Measurements from ENCODE around the gene EXOC4.

EXOC4 gene

DNA sequence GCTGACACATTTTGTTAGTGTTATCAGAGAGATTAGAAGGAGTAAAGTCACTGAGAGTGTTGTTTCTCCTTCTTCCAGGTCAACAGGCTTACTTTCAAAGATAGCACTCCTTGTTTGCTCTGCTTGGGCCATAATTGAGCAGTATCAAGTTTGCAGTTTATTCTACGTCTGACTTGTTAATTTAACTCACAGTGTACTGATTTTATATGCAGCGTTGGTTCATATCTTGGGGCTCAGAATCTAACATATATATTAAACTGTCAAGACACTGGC is 430.2 kb downstream of the EXOC4 start:
- Histone ChIP-seq H3K9me2 (ENCODE audit: low read depth, low read length) (no peaks in the 10 kb centered on the region), H3K4me1 (ENCODE audit: insufficient read depth, low read length, severe bottlenecking) (no peaks in the 10 kb centered on the region), H3K27me3 (ENCODE audit: insufficient read depth, low read length) (no peaks in the 10 kb centered on the region), H3K9me3 (ENCODE audit: low read length) (no peaks in the 10 kb centered on the region), H2AFZ (ENCODE audit: low read length) (no peak overlapping the region), H3K4me2 (ENCODE audit: low read length) (no peak overlapping the region), H3K27ac (ENCODE audit: low read depth, low read length, poor library complexity, severe bottlenecking) (no peak overlapping the region), H3K4me3 (ENCODE audit: low read depth, low read length, poor library complexity, severe bottlenecking) (no peak overlapping the region), H3K36me3 (ENCODE audit: insufficient read depth, low read length) (no peaks in the 10 kb centered on the region), H4K20me1 (ENCODE audit: insufficient read depth, low read length) (no peaks in the 10 kb centered on the region), H3K79me2 (ENCODE audit: insufficient read depth, low read length) (no peaks in the 10 kb centered on the region), H3K9ac (ENCODE audit: low read length) (no peak overlapping the region), H3F3A (ENCODE audit: insufficient read depth, low read length) (no peaks in the 10 kb centered on the region)
- no peak for TF ChIP-seq EZH2 (IDR thresholded peaks at IDR 0.05; ENCODE audit: borderline replicate concordance, low read length)
- TF ChIP-seq CTCF (IDR thresholded peaks at IDR 0.05; ENCODE audit: low read length), result no peak

DNA sequence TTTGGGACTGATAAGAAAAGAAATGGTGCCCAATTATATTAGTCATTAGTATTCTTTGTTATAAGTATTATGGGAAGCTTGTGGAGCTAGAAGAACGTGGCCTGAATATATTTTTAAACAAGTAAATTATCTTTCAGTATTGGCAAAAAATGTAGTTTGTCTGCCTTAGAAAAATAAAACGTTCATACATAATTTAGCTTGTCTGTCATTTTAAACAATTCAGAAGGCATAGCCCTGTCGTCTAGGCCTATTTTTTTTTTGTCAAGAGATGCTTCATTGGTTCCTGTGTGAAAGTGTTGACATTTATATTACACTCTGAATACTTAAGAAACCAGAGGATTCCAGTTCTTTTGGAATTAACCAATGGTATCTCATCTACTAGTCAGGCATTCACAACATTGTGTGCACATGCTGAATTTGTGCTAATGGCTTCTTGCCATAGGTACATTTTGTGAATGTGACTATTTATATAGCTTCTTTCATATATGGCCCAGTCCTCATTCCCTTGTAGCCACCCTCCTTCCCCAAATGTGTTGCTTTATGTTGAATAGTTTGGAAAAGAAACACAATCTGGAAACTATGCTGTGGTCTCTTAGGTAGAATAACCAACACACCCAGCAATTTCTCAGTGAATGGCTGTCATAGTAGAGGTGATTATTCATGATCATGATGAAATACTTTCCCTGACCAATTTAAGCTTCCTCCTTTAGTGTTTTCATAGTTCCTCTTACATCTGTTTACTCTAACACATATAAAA is 435.8 kb downstream of the EXOC4 start:
- Histone ChIP-seq H3K36me3 (ENCODE audit: insufficient read depth, low read length) (no peaks in the 10 kb centered on the region), H3K9me2 (ENCODE audit: low read depth, low read length) (no peaks in the 10 kb centered on the region), H3F3A (ENCODE audit: insufficient read depth, low read length) (no peaks in the 10 kb centered on the region), H3K27me3 (ENCODE audit: insufficient read depth, low read length) (no peaks in the 10 kb centered on the region), H3K79me2 (ENCODE audit: insufficient read depth, low read length) (no peaks in the 10 kb centered on the region), H3K4me1 (ENCODE audit: insufficient read depth, low read length, severe bottlenecking) (no peaks in the 10 kb centered on the region), H3K9me3 (ENCODE audit: low read length) (no peaks in the 10 kb centered on the region), H3K4me3 (ENCODE audit: low read depth, low read length, poor library complexity, severe bottlenecking) (no peak overlapping the region), H3K9ac (ENCODE audit: low read length) (no peak overlapping the region), H3K27ac (ENCODE audit: low read depth, low read length, poor library complexity, severe bottlenecking) (no peak overlapping the region), H3K4me2 (ENCODE audit: low read length) (no peak overlapping the region), H2AFZ (ENCODE audit: low read length) (no peak overlapping the region), H4K20me1 (ENCODE audit: insufficient read depth, low read length) (no peaks in the 10 kb centered on the region)
- TF ChIP-seq EZH2 (IDR thresholded peaks at IDR 0.05; ENCODE audit: borderline replicate concordance, low read length) (no peak), CTCF (IDR thresholded peaks at IDR 0.05; ENCODE audit: low read length) (no peak)

DNA sequence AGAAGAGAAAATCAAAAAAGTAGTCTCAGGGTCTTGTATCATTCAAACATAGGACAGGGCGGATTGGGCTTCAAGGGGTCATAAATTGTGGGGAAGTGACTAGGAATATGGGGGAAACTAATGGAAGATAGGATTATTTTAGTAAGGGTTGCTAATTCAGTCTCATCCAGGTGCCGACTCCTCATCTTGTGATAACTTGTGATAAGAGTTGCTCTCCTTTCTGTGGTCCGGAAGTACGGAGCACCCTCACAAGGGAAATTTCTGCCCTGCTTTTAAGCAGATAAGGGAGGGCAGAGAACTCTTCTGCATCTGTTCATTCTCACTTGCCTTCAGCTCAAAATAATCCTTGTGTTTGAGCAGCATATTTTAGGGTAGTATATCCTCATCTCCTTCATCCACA is 437.9 kb downstream of the EXOC4 start:
- Histone ChIP-seq H2AFZ (ENCODE audit: low read length) (no peak overlapping the region), H3K27me3 (ENCODE audit: insufficient read depth, low read length) (no peaks in the 10 kb centered on the region), H3K4me3 (ENCODE audit: low read depth, low read length, poor library complexity, severe bottlenecking) (no peak overlapping the region), H3K36me3 (ENCODE audit: insufficient read depth, low read length) (no peaks in the 10 kb centered on the region), H3K9me2 (ENCODE audit: low read depth, low read length) (no peaks in the 10 kb centered on the region), H3K9me3 (ENCODE audit: low read length) (no peaks in the 10 kb centered on the region), H3K79me2 (ENCODE audit: insufficient read depth, low read length) (no peaks in the 10 kb centered on the region), H3K9ac (ENCODE audit: low read length) (no peak overlapping the region), H3K27ac (ENCODE audit: low read depth, low read length, poor library complexity, severe bottlenecking) (no peak overlapping the region), H3K4me1 (ENCODE audit: insufficient read depth, low read length, severe bottlenecking) (peaks cover 3% of the 10 kb centered on the region), H4K20me1 (ENCODE audit: insufficient read depth, low read length) (no peaks in the 10 kb centered on the region), H3F3A (ENCODE audit: insufficient read depth, low read length) (no peaks in the 10 kb centered on the region), H3K4me2 (ENCODE audit: low read length) (no peak overlapping the region)
- no peak for TF ChIP-seq EZH2 (IDR thresholded peaks at IDR 0.05; ENCODE audit: borderline replicate concordance, low read length)
- no peak for TF ChIP-seq CTCF (IDR thresholded peaks at IDR 0.05; ENCODE audit: low read length)

Measured in OCI-LY1 (cell line).